ENCODE results near the gene SKIDA1. TPM values are rescaled to one million over a fixed set of nuclear protein-coding genes. Genes with fewer than 3 reads are reported as not detected.

SKIDA1 gene
- total RNA-seq, 1 experiment from 2014 or later: 9.3 TPM

DNA sequence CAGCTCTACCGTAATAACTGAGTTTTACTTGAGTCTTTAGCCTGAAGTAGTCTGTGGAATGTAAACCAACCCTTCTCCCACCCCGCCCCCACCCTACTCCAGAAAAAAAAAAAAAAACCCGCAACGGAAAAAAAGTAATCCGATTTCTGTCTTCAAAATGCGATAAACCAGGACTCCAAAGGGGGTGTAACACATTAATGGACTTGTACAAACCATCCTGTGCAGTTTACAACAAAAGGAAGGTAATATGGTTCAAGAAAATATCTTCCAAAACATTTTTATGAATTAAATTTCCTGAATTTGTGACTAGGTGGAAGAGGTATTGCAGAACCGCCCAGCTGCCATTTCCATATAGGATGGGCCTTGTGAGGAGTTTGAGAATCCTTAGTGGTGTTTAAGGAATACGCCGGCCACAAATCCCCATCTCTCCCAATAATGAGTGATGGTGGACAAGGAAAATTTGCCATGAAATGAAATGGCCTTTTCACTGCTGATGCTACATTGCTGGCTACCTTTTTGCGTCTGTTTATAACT is 10.6 kb downstream of the SKIDA1 start:
- BruUV-seq (replicated peaks): TSS peak; percentile 71
- TF ChIP-seq TCF7L2 (IDR thresholded peaks at IDR 0.05; ENCODE audit: low read depth, low read length): no peak
- TF ChIP-seq, protein P1, sequence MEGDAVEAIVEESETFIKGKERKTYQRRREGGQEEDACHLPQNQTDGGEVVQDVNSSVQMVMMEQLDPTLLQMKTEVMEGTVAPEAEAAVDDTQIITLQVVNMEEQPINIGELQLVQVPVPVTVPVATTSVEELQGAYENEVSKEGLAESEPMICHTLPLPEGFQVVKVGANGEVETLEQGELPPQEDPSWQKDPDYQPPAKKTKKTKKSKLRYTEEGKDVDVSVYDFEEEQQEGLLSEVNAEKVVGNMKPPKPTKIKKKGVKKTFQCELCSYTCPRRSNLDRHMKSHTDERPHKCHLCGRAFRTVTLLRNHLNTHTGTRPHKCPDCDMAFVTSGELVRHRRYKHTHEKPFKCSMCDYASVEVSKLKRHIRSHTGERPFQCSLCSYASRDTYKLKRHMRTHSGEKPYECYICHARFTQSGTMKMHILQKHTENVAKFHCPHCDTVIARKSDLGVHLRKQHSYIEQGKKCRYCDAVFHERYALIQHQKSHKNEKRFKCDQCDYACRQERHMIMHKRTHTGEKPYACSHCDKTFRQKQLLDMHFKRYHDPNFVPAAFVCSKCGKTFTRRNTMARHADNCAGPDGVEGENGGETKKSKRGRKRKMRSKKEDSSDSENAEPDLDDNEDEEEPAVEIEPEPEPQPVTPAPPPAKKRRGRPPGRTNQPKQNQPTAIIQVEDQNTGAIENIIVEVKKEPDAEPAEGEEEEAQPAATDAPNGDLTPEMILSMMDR (IDR thresholded peaks at IDR 0.05): no peak
- peaks cover 22% of the 10 kb centered on the region for H3K4me1 ChIP-seq (ENCODE audit: control insufficient read depth, insufficient read depth, low read length)
- POLR2A ChIA-PET: interaction anchor here (0.6 to 0.7 kb wide), 2 partner anchors 15 to 1438 kb away, joined by 4 to 15 read pairs; no protein-coding TSS in a partner anchor
- no peaks in the 10 kb centered on the region for H3K27me3 ChIP-seq (ENCODE audit: control insufficient read depth, insufficient read depth, low read length)
- no peaks in the 10 kb centered on the region; the same call in 1 of the 2 replicates for H3K36me3 ChIP-seq (ENCODE audit: control insufficient read depth, insufficient read depth, low read length)
- in situ Hi-C loops (cut with HindIII; ENCODE audit: low pct_unique_long_range_greater_than_20kb, low sequenced_read_pairs) (no loop called here), intact Hi-C loops (cut with micrococcal nuclease; ENCODE audit: unreplicated experiment) (no loop called here)
- no peaks in the 10 kb centered on the region for H3K9me3 ChIP-seq (ENCODE audit: control insufficient read depth, insufficient read depth, low read depth, low read length)
- H3K4me3 ChIP-seq (ENCODE audit: low read depth in 2 of 2, low read length in 2 of 2): peak overlapping the region; percentile 62
- DNase-seq (ENCODE audit: low read depth, low spot score) (no peak), ATAC-seq (no peak)
- peak overlapping the region; percentile 95 for H3K27ac ChIP-seq (ENCODE audit: low read length)
- CTCF ChIA-PET: no interaction called here

GRCh38 chr10:21514129-21514817 is 11.2 kb downstream of the SKIDA1 start:
- Histone ChIP-seq H3K27me3 (ENCODE audit: control insufficient read depth, insufficient read depth, low read length) (no peaks in the 10 kb centered on the region), H3K4me1 (ENCODE audit: control insufficient read depth, insufficient read depth, low read length) (peaks cover 24% of the 10 kb centered on the region), H3K4me3 (ENCODE audit: low read depth in 2 of 2, low read length in 2 of 2) (peak overlapping the region; percentile 62), H3K27ac (ENCODE audit: low read length) (peak overlapping the region; percentile 95), H3K9me3 (ENCODE audit: control insufficient read depth, insufficient read depth, low read depth, low read length) (no peaks in the 10 kb centered on the region), H3K36me3 (ENCODE audit: control insufficient read depth, insufficient read depth, low read length) (no peaks in the 10 kb centered on the region; the same call in 1 of the 2 replicates)
- ATAC-seq (no peak), DNase-seq (ENCODE audit: low read depth, low spot score) (no peak)
- in situ Hi-C loops (cut with HindIII; ENCODE audit: low pct_unique_long_range_greater_than_20kb, low sequenced_read_pairs) (no loop called here), intact Hi-C loops (cut with micrococcal nuclease; ENCODE audit: unreplicated experiment) (no loop called here)
- TF ChIP-seq, protein P2, sequence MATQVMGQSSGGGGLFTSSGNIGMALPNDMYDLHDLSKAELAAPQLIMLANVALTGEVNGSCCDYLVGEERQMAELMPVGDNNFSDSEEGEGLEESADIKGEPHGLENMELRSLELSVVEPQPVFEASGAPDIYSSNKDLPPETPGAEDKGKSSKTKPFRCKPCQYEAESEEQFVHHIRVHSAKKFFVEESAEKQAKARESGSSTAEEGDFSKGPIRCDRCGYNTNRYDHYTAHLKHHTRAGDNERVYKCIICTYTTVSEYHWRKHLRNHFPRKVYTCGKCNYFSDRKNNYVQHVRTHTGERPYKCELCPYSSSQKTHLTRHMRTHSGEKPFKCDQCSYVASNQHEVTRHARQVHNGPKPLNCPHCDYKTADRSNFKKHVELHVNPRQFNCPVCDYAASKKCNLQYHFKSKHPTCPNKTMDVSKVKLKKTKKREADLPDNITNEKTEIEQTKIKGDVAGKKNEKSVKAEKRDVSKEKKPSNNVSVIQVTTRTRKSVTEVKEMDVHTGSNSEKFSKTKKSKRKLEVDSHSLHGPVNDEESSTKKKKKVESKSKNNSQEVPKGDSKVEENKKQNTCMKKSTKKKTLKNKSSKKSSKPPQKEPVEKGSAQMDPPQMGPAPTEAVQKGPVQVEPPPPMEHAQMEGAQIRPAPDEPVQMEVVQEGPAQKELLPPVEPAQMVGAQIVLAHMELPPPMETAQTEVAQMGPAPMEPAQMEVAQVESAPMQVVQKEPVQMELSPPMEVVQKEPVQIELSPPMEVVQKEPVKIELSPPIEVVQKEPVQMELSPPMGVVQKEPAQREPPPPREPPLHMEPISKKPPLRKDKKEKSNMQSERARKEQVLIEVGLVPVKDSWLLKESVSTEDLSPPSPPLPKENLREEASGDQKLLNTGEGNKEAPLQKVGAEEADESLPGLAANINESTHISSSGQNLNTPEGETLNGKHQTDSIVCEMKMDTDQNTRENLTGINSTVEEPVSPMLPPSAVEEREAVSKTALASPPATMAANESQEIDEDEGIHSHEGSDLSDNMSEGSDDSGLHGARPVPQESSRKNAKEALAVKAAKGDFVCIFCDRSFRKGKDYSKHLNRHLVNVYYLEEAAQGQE (IDR thresholded peaks at IDR 0.05; ENCODE audit: insufficient read depth in 1 of 2, low read depth in 2 of 2, low read length in 1 of 2): no peak
- TF ChIP-seq TCF7L2 (IDR thresholded peaks at IDR 0.05; ENCODE audit: low read depth, low read length) (no peak), SIN3A (IDR thresholded peaks at IDR 0.05; ENCODE audit: borderline replicate concordance, insufficient read depth, low read depth, low read length) (no peak), POLR2AphosphoS5 (IDR thresholded peaks at IDR 0.05; ENCODE audit: low read depth, low read length) (no peak)
- TF ChIP-seq, protein P1 (IDR thresholded peaks at IDR 0.05): no peak
- no TSS peak for BruUV-seq (replicated peaks)
- CTCF ChIA-PET: interaction anchor here (0.7 kb wide), 1 partner anchor 1441 kb away, joined by 3 read pairs; no protein-coding TSS in a partner anchor
- POLR2A ChIA-PET: interaction anchor here (0.6 to 0.7 kb wide), 2 partner anchors 16 to 1438 kb away, joined by 4 to 15 read pairs; no protein-coding TSS in a partner anchor
